K562 (cell line): ENCODE data around the gene CD36.

ENCODE experiments used
- EZH2 ChIP-seq: IDR thresholded peaks from 2 replicates; pipeline ENCODE4 v1.6.1; 2012; ENCODE audit warnings: low read depth, mild to moderate bottlenecking, inconsistent platforms, low read length, borderline replicate concordance
- TCF7L2 ChIP-seq: fragments of 150-350 bp; IDR thresholded peaks from 2 replicates; pipeline ENCODE4 v1.6.1; 2016; ENCODE audit warnings: low read depth, mild to moderate bottlenecking, low read length, moderate library complexity
- ZNF133 ChIP-seq: fragments of 250-450 bp; sonication (Bioruptor Pico); IDR thresholded peaks from 2 replicates; pipeline ENCODE4 v1.4.0; 2020; ENCODE audit warnings: mild to moderate bottlenecking
- TF ChIP-seq, protein P1 (sequence below), 3 experiments: IDR thresholded peaks in 2 of 3; conservative IDR thresholded peaks in 1 of 3; 2 replicates each; pipeline ENCODE4 v1.5.1; 2011 to 2012; ENCODE audit warnings: low read length in 3 of 3, mild to moderate bottlenecking in 3 of 3, control low read depth in 2 of 3, improper control_type of control experiment in 1 of 3, inconsistent platforms in 1 of 3, low read depth in 1 of 3, mixed read lengths in 1 of 3, moderate library complexity in 1 of 3; ENCODE audit not compliant: insufficient read depth in 2 of 3
- TF ChIP-seq, protein P2 (sequence below), 2 experiments: fragments of 450-650 bp; formaldehyde crosslinking in 1 of 2; IDR thresholded peaks; 2 replicates each; pipeline versions ENCODE4 v1.4.0 to v1.6.1; 2014 to 2020; ENCODE audit warnings: mild to moderate bottlenecking in 2 of 2, borderline replicate concordance in 1 of 2, low read depth in 1 of 2

DNA sequence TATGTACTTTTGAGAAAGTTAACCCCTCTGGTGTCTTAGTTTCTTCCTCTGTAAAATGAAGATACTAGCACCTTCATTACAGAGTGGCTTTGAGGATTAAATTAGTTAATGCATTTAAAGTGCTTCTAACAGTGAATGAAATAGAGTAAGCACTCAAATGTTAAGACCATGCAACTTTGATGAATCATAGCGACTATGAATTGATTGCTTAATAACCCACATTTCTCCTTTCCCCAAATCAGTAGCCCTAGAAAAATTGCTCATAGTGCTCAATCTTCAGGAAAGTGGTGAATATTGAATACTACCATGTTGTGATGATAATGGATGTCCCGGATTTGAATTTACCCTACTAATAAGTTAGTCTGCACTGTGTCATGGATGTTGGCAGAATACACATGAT, 48.1 kb downstream of the CD36 start:
- TF ChIP-seq TCF7L2 (no peak), EZH2 (no peak), ZNF133 (CRISPR knock-in tag) (no peak)
- TF ChIP-seq, protein P1, sequence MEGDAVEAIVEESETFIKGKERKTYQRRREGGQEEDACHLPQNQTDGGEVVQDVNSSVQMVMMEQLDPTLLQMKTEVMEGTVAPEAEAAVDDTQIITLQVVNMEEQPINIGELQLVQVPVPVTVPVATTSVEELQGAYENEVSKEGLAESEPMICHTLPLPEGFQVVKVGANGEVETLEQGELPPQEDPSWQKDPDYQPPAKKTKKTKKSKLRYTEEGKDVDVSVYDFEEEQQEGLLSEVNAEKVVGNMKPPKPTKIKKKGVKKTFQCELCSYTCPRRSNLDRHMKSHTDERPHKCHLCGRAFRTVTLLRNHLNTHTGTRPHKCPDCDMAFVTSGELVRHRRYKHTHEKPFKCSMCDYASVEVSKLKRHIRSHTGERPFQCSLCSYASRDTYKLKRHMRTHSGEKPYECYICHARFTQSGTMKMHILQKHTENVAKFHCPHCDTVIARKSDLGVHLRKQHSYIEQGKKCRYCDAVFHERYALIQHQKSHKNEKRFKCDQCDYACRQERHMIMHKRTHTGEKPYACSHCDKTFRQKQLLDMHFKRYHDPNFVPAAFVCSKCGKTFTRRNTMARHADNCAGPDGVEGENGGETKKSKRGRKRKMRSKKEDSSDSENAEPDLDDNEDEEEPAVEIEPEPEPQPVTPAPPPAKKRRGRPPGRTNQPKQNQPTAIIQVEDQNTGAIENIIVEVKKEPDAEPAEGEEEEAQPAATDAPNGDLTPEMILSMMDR (IDR thresholded peaks at IDR 0.05 in 2 of 3, conservative IDR thresholded peaks at IDR 0.05 in 1 of 3; ENCODE audit: insufficient read depth in 2 of 3, low read depth in 1 of 3, low read length in 3 of 3): no peak
- TF ChIP-seq, protein P2, sequence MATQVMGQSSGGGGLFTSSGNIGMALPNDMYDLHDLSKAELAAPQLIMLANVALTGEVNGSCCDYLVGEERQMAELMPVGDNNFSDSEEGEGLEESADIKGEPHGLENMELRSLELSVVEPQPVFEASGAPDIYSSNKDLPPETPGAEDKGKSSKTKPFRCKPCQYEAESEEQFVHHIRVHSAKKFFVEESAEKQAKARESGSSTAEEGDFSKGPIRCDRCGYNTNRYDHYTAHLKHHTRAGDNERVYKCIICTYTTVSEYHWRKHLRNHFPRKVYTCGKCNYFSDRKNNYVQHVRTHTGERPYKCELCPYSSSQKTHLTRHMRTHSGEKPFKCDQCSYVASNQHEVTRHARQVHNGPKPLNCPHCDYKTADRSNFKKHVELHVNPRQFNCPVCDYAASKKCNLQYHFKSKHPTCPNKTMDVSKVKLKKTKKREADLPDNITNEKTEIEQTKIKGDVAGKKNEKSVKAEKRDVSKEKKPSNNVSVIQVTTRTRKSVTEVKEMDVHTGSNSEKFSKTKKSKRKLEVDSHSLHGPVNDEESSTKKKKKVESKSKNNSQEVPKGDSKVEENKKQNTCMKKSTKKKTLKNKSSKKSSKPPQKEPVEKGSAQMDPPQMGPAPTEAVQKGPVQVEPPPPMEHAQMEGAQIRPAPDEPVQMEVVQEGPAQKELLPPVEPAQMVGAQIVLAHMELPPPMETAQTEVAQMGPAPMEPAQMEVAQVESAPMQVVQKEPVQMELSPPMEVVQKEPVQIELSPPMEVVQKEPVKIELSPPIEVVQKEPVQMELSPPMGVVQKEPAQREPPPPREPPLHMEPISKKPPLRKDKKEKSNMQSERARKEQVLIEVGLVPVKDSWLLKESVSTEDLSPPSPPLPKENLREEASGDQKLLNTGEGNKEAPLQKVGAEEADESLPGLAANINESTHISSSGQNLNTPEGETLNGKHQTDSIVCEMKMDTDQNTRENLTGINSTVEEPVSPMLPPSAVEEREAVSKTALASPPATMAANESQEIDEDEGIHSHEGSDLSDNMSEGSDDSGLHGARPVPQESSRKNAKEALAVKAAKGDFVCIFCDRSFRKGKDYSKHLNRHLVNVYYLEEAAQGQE (IDR thresholded peaks at IDR 0.05; ENCODE audit: borderline replicate concordance): no peak
- TF ChIP-seq, protein P2 (CRISPR knock-in tag; IDR thresholded peaks at IDR 0.05; ENCODE audit: low read depth): no peak
